RWPE1 (cell line): ENCODE results near the gene AFDN.
A peak's percentile ranks its signal among the peaks of the same experiment; 100 is the strongest.

Source experiments
- CTCF ChIA-PET: fragments of 350-600 bp; sonication (Branson Sonifier 250); formaldehyde crosslinking; extraction: SDS; loops from one replicate; lab custom pipeline; 2021; lab: Yijun Ruan, JAX
- POLR2A ChIA-PET: fragments of 400-600 bp; formaldehyde crosslinking; extraction: SDS; loops from one replicate; lab custom pipeline; 2020; ENCODE audit warnings: antibody characterized with exemption; ENCODE audit not compliant: low non-redundant PET; lab: Yijun Ruan, JAX
- DNase-seq: peaks from one replicate; pipeline ENCODE4 v3.0.0; 2012; ENCODE audit warnings: low spot score
- H3K27ac ChIP-seq: fragments of 450-650 bp; 2 replicates; pipeline ENCODE4 v1.5.1; 2017
- CTCF ChIP-seq: fragments of 450-650 bp; conservative IDR thresholded peaks from 2 replicates; pipeline ENCODE4 v1.5.1; 2017; ENCODE audit warnings: low read depth, mild to moderate bottlenecking

AFDN gene

GRCh38 chr6:167855825-167856425 is 29.2 kb downstream of the AFDN start:
- ChIA-PET POLR2A (interaction anchor here (0.6 kb wide), 1 partner anchor 28 kb away, joined by 5 read pairs; no protein-coding TSS in a partner anchor), CTCF (interaction anchor here (0.5 to 0.9 kb wide), 3 partner anchors 52 to 505 kb away, joined by 3 read pairs; no protein-coding TSS in a partner anchor)
- no peak overlapping the region for H3K27ac ChIP-seq
- no peak for TF ChIP-seq CTCF
- peak; percentile 83 for DNase-seq

GRCh38 chr6:167856474-167856873 is 29.8 kb downstream of the AFDN start:
- TF ChIP-seq CTCF = no peak
- CTCF ChIA-PET = interaction anchor here (0.5 to 0.9 kb wide), 3 partner anchors 51 to 506 kb away, joined by 3 read pairs; no protein-coding TSS in a partner anchor
- H3K27ac ChIP-seq = no peak overlapping the region
- POLR2A ChIA-PET = interaction anchor here (0.6 kb wide), 1 partner anchor 28 kb away, joined by 5 read pairs; no protein-coding TSS in a partner anchor
- DNase-seq = no peak

GRCh38 chr6:167856999-167857660 is 30.4 kb downstream of the AFDN start:
- H3K27ac ChIP-seq = no peak overlapping the region
- TF ChIP-seq CTCF = no peak
- ChIA-PET CTCF (no interaction called here), POLR2A (no interaction called here)
- peak; percentile 45 for DNase-seq

GRCh38 chr6:167858086-167858591 is 31.4 kb downstream of the AFDN start:
- H3K27ac ChIP-seq = no peak overlapping the region
- DNase-seq = no peak
- TF ChIP-seq CTCF = no peak
- POLR2A ChIA-PET = no interaction called here
- CTCF ChIA-PET = interaction anchor here (0.7 kb wide), 1 partner anchor 1831 kb away, joined by 3 read pairs; no protein-coding TSS in a partner anchor

- ChIA-PET POLR2A (no interaction called here), CTCF (interaction anchor here (0.6 to 0.7 kb wide), 3 partner anchors 51 to 1831 kb away, joined by 3 to 4 read pairs (median 3); no protein-coding TSS in a partner anchor)
- TF ChIP-seq CTCF = no peak
- no peak overlapping the region for H3K27ac ChIP-seq
- DNase-seq = no peak
Observed at GRCh38 chr6:167858842-167859664, 32.3 kb downstream of the AFDN start.
